Mucosa of rectum (tissue), 2 donors: Measurements from ENCODE around the gene USO1.
"Not testable (repeated sequence)": the region's sequence is repeated elsewhere in the genome, so short reads cannot be mapped to it uniquely, and the experiment has no call there.

Experiments
- H3K27ac ChIP-seq, 2 donors: one replicate each; pipeline ENCODE4 v1.7.0; 2013; ENCODE audit warnings: inconsistent platforms in 2 of 2, low read depth in 2 of 2, low read length in 2 of 2
- H3K27me3 ChIP-seq, 2 donors: one replicate each; pipeline ENCODE4 v1.7.0; 2013; ENCODE audit warnings: low read length in 2 of 2; ENCODE audit not compliant: control insufficient read depth in 2 of 2, insufficient read depth in 2 of 2
- H3K36me3 ChIP-seq, 2 donors: one replicate each; pipeline ENCODE4 v1.7.0; 2013; ENCODE audit warnings: low read length in 2 of 2; ENCODE audit not compliant: control insufficient read depth in 2 of 2, insufficient read depth in 2 of 2
- H3K4me1 ChIP-seq, 2 donors: one replicate each; pipeline ENCODE4 v1.7.0; 2013; ENCODE audit warnings: low read length in 2 of 2, mild to moderate bottlenecking in 1 of 2; ENCODE audit not compliant: control insufficient read depth in 2 of 2, insufficient read depth in 2 of 2
- H3K4me3 ChIP-seq, 2 donors: one replicate each; pipeline ENCODE4 v1.7.0; 2013; ENCODE audit warnings: low read length in 2 of 2
- H3K9ac ChIP-seq, 2 donors: one replicate each; pipeline ENCODE4 v1.7.0; 2013; ENCODE audit warnings: low read length in 2 of 2, low read depth in 1 of 2, mild to moderate bottlenecking in 1 of 2
- H3K9me3 ChIP-seq, 2 donors: one replicate each; pipeline ENCODE4 v1.7.0; 2013; ENCODE audit warnings: low read length in 2 of 2; ENCODE audit not compliant: control insufficient read depth in 2 of 2
- donor health status: healthy.
- donor health status: Normal muscosa, but diverticular disease.

Gene USO1

DNA sequence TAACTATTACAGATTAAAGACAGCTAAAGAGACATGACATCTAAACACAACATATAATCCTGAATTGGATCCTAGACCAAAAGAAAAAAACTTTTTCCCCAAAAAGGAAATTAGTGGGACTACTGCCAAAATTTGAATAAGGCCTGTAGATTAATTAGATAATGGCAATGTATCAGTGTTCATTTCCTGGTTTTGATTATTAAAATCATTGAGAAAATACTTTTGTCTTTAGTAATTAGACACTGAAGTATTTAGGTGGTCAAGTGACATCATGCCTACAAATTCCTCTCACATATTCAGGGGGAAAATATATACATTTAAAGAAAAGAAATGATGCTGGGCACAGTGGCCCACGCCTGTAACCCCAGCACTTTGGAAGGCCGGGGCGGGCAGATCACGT lies 10.4 kb upstream of the USO1 start:
- no peak overlapping the region for H3K9ac ChIP-seq
- no peaks in the 10 kb centered on the region for H3K9me3 ChIP-seq
- no peaks in the 10 kb centered on the region for H3K27me3 ChIP-seq
- H3K4me3 ChIP-seq = no peak overlapping the region
- H3K4me1 ChIP-seq = no peaks in the 10 kb centered on the region
- H3K36me3 ChIP-seq = no peaks in the 10 kb centered on the region
- no peak overlapping the region for H3K27ac ChIP-seq

DNA sequence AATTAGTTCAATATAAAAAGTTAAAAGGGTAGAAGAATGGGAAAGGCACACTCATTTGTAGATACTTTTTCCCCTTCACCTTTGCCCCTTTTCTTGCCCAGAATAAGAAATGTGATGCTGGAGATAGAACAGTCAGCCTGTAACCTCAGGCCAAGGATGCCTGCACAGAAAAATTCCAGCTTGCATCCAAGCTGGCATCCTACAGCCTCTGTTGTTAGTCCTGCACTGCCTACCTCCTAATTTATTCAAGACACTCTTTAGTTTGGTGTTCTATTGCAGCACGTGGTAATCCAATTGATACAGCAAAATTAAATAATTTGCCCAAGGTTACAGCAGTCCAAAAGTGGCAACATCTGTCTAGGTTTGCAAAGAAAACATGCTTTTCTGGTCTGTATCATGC lies 9.7 kb upstream of the USO1 start:
- H3K27me3 ChIP-seq = no peaks in the 10 kb centered on the region
- no peaks in the 10 kb centered on the region for H3K36me3 ChIP-seq
- H3K9me3 ChIP-seq = no peaks in the 10 kb centered on the region
- no peak overlapping the region for H3K9ac ChIP-seq
- H3K27ac ChIP-seq = no peak overlapping the region
- no peaks in the 10 kb centered on the region for H3K4me1 ChIP-seq
- no peak overlapping the region for H3K4me3 ChIP-seq

DNA sequence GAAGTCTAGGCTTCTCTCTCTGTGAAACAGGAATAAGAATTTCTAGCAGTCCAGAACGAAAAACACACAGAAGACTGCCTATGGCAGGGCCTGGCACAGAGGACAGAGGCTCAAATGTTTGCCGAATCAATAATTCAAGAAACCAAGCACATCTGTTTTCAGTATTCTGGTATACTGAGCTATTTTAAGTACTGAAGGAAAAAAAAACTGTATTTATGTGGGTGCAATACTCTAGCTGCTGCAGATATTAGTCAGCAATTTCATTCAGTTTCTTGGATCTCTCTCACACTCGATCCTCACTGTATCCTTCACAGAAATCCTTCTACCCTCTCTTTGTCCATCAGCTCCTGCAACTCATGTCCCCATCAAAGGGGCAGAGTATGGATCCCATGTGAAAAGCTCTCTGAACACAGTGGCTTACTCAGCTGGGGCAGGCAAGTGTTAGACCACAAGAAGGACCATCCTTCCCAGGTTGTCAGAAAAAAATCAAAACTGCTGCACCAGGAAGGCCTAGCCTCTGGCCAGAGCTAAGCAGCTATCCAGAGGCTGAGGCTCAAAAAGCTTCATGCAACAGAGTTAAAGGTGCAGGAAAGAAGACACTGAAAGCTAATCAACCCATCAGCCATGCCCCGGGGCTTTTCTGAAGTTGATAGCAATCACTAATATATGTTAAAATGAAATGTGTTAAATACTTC lies 9.1 kb upstream of the USO1 start:
- H3K9ac ChIP-seq = no peak overlapping the region
- no peaks in the 10 kb centered on the region for H3K36me3 ChIP-seq
- H3K4me3 ChIP-seq = no peak overlapping the region
- no peaks in the 10 kb centered on the region for H3K4me1 ChIP-seq
- H3K27ac ChIP-seq = no peak overlapping the region
- H3K27me3 ChIP-seq = no peaks in the 10 kb centered on the region
- no peaks in the 10 kb centered on the region for H3K9me3 ChIP-seq

DNA sequence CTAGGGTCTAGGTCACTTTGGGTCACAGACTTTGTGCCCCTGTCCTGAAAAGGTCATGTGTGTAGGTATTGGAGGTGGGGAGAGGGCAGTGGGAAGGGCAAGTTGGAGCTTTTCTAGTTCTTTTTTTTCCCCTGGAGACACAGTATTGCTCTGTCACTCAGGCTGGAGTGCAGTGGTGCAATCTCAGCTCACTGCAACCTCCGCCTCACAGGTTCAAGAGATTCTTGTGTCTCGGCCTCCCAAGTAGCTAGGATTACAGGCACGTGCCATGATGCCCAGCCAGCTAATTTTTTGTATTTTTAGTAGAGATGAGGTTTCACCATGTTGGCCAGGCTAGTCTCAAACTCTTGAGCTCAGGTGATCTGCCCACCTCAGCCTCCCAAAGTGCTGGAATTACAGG lies 8.3 kb upstream of the USO1 start:
- not testable (repeated sequence) for H3K9ac ChIP-seq, H3K36me3 ChIP-seq, H3K27me3 ChIP-seq, H3K9me3 ChIP-seq, H3K4me3 ChIP-seq, H3K4me1 ChIP-seq, H3K27ac ChIP-seq

DNA sequence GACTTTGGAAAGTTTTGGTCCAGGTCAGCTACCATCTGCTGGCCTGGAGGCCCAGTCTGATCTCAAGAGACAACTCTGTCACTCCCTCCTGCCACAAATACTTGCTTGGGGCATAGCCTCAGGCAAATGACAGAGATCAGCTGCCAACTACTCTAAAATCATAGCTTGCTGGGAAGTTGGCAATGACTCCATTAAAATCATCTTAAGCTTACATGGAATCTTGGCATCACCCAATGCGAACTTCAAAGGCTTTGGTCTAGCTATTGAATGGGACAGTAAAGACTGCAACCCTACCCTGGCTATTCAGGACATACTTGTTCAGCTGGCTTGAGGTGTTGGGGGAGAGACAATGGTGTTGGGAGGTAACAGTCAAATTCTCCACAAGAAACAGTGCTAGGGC lies 7.0 kb upstream of the USO1 start:
- Histone ChIP-seq H3K4me3 (no peak overlapping the region), H3K27me3 (no peaks in the 10 kb centered on the region), H3K4me1 (no peaks in the 10 kb centered on the region), H3K27ac (no peak overlapping the region), H3K9me3 (no peaks in the 10 kb centered on the region), H3K9ac (no peak overlapping the region), H3K36me3 (no peaks in the 10 kb centered on the region)

DNA sequence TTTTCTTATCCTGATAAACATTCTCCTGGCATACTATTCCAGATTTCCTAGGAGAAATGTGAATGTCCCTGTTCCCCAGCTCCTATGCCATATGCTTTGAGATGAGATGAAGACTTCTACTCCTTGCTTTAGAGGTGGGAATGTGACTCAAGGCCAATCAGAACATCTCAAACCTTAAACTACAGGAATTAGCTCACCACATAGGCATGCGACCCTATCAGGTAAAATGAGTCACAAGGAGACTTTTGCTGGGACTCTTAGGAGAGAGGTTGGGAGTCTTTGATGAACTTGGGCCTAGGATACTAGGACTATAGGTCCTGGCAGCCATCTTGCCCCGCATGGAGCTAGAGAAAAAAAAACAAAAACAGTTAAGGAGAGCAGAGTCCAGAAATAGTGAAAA lies 5.8 kb upstream of the USO1 start:
- Histone ChIP-seq H3K4me1 (peaks cover 0 to 9% of the 10 kb centered on the region in 2 donors), H3K4me3 (no peak overlapping the region), H3K36me3 (no peaks in the 10 kb centered on the region), H3K9ac (no peak overlapping the region), H3K9me3 (no peaks in the 10 kb centered on the region), H3K27ac (no peak overlapping the region), H3K27me3 (no peaks in the 10 kb centered on the region)

DNA sequence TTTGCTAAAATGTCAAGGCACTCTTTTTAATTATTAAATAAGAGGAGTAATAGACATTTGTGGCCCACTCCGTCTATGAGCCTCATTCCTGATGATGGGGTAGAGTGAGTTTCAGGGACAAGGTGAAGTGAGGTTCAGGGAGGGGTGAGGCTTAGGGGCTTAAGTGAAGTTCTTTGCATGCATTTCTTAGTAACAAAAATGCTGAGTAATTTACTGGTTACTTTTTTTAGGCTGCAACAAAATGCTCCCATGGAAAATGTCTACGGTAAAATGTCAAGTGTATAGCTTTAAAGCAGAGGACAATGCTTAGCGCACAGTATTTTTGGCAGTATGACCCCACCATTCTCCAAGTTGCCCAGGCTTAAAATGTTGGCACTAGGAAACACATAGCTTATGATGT lies 2.0 kb upstream of the USO1 start:
- H3K4me3 ChIP-seq = no peak overlapping the region
- no peaks in the 10 kb centered on the region for H3K36me3 ChIP-seq
- no peaks in the 10 kb centered on the region for H3K9me3 ChIP-seq
- H3K27me3 ChIP-seq = no peaks in the 10 kb centered on the region
- no peak overlapping the region for H3K27ac ChIP-seq
- no peak overlapping the region for H3K9ac ChIP-seq
- H3K4me1 ChIP-seq = peaks cover 14 to 17% of the 10 kb centered on the region in 2 donors

DNA sequence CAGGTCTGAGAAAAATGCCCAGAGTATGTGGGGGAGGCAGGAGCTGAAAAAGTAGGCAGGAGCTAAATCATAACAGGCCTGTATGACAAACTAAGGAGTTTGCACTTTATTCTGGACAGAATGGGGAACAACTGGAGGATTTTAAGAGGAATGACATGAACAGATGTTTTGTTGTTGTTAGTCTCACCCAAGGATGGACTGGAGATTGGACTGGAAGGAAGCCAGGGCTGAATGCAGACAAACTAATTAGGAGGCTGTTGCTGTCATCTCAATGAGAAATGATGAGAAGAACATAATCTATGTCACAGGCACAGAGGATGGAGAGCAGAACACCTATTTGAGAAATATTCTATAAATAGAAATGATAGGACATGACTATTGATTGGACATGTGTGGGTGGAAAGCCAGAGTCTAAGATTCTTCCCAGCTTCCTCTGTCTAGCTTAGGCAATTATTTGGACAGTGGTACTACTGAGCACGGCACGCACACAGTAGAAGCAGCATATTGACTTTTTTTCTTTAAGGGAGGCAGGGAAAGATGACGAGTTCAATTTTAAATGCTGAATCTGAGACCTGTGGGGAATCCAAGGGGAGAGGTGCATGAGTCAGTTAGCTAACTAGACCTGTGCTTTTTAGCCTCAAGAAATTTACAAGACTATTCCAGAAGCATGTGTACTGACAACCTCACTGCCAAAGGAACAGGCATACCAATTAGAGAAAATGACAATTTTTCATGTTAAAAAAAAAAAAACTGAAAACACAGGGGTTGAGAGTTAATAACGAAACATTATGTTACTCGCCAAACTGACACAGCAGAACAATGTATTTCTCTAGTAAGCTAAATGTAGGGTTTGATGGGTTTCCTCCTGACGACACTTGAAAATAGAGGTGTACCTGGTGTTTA lies 963 bp upstream of the USO1 start:
- Histone ChIP-seq H3K4me1 (peaks cover 14 to 17% of the 10 kb centered on the region in 2 donors), H3K27ac (peak overlapping the region; percentile 99), H3K4me3 (peak overlapping the region; percentile 97 to 100), H3K36me3 (no peaks in the 10 kb centered on the region), H3K27me3 (no peaks in the 10 kb centered on the region), H3K9ac (peak overlapping the region; percentile 71 to 79), H3K9me3 (no peaks in the 10 kb centered on the region)

DNA sequence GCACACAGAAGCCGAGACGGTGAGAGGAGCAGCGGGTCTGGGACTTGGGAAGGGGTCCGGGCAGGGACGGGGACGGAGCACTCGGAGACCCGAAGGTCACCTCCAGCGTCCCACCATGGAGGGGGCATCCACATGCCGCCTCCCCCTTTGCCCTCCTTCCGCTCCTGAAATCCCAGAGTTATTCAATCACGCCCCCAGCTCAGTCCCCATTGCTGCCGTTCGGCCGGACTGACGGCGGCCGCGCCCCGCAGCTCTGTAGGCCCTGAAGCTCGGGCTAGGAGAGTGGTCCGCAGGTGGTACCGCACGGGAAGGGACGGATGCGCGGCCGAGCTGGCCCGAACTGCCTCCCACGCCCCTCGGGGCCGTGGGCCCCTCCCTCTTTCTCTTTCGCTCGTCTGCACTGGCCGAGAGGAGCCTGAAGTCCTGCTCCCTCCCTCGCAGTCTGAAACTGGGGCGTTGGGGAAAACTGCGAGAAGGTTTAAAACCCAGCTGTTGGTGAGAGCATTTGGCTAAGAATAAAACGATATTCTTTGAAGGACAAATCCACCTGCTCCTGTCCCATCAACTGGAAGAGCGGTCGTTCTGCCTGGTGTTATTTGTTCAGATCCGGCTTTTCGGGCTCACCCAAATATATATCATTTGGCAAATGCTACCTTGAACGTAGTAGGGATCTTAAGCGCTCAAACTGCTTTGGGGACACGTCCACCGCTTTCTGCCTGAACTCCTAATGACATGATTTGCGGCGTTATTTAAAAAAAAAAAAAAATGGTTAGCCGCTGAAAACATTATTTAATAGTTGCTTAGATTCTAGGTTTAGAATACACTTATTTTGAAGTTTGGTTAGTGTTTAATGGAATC lies 719 bp downstream of the USO1 start:
- Histone ChIP-seq H3K4me1 (peaks cover 14 to 17% of the 10 kb centered on the region in 2 donors), H3K9me3 (no peaks in the 10 kb centered on the region), H3K27ac (peak overlapping the region; percentile 99), H3K36me3 (no peaks in the 10 kb centered on the region), H3K4me3 (peak overlapping the region; percentile 97 to 100), H3K9ac (peak overlapping the region; percentile 100), H3K27me3 (no peaks in the 10 kb centered on the region)
